H1 (cell line): Measurements from ENCODE around the gene GNG12. TPM values are rescaled to one million over a fixed set of nuclear protein-coding genes. Genes with fewer than 3 reads are reported as not detected.

Experiments
- CTCF ChIA-PET: fragments of 300-600 bp; sonication (Branson Sonifier 250); formaldehyde crosslinking; loops from one replicate; lab custom pipeline; 2021; ENCODE audit not compliant: partially characterized antibody; lab: Charles Lee
- POLR2A ChIA-PET: fragments of 300-600 bp; sonication (Branson Sonifier 250); formaldehyde crosslinking; loops from one replicate; lab custom pipeline; 2021; ENCODE audit warnings: inconsistent platforms; ENCODE audit not compliant: partially characterized antibody; lab: Charles Lee
- DNase-seq, 2 experiments: peaks; one replicate each; pipeline versions ENCODE4 v3.0.0 to v3.0.0-alpha.2; 2010 to 2022; ENCODE audit warnings: low spot score in 2 of 2, low read depth in 1 of 2, mixed read lengths in 1 of 2
- FAIRE-seq: peaks from 2 replicates; lab custom pipeline; 2011; peaks lifted over from hg19 to GRCh38; lab: Jason Lieb, UNC
- H2AFZ ChIP-seq: 2 replicates; pipeline ENCODE4 v1.8.1; 2012; ENCODE audit warnings: low read length, inconsistent platforms
- H2AK5ac ChIP-seq: 2 replicates; pipeline ENCODE4 v1.6.1; 2013; ENCODE audit warnings: low read depth, low read length
- H2BK120ac ChIP-seq: replicated peaks from 2 replicates; pipeline ENCODE3; 2013; ENCODE audit warnings: low read depth, low read length, inconsistent platforms
- H2BK12ac ChIP-seq: 2 replicates; pipeline ENCODE4 v1.6.1; 2013; ENCODE audit warnings: low read depth, low read length
- H2BK15ac ChIP-seq: 2 replicates; pipeline ENCODE4 v1.6.1; 2013; ENCODE audit warnings: low read length
- H2BK20ac ChIP-seq: 2 replicates; pipeline ENCODE4 v1.6.1; 2013; ENCODE audit warnings: low read length
- H2BK5ac ChIP-seq: 2 replicates; pipeline ENCODE4 v1.6.1; 2013; ENCODE audit warnings: low read depth, low read length
- H3K14ac ChIP-seq: 2 replicates; pipeline ENCODE4 v1.6.1; 2013; ENCODE audit warnings: inconsistent platforms; ENCODE audit not compliant: insufficient read length
- H3K18ac ChIP-seq: 2 replicates; pipeline ENCODE4 v1.6.1; 2013; ENCODE audit warnings: low read length; ENCODE audit errors: extremely low read depth
- H3K23ac ChIP-seq: 2 replicates; pipeline ENCODE4 v1.6.1; 2013; ENCODE audit warnings: inconsistent platforms; ENCODE audit not compliant: insufficient read length
- H3K23me2 ChIP-seq: 2 replicates; pipeline ENCODE4 v1.6.1; 2013; ENCODE audit warnings: low read depth, low read length
- H3K27ac ChIP-seq: 2 replicates; pipeline ENCODE4 v1.6.1; 2011; ENCODE audit warnings: low read depth, low read length, inconsistent platforms
- H3K27me3 ChIP-seq, 4 experiments: replicated peaks in 1 of 4; 1 replicate in 1 of 4; 2 replicates in 3 of 4; pipeline versions ENCODE4 v1.6.1 to v1.8.1; 2011 to 2013; ENCODE audit warnings: low read length in 3 of 4, mild to moderate bottlenecking in 3 of 4, inconsistent platforms in 2 of 4, mixed read lengths in 2 of 4, moderate library complexity in 1 of 4; ENCODE audit not compliant: control insufficient read depth in 3 of 4, insufficient read depth in 3 of 4; ENCODE audit errors: extremely low read depth in 1 of 4
- H3K36me3 ChIP-seq, 4 experiments: 2 replicates each; pipeline versions ENCODE4 v1.6.1 to v1.8.1; 2011 to 2013; ENCODE audit warnings: mild to moderate bottlenecking in 4 of 4, low read length in 3 of 4, moderate library complexity in 2 of 4, control low read depth in 1 of 4, inconsistent platforms in 1 of 4; ENCODE audit not compliant: insufficient read depth in 4 of 4, control insufficient read depth in 2 of 4
- H3K4ac ChIP-seq: replicated peaks from 2 replicates; pipeline ENCODE3; 2013; ENCODE audit warnings: low read length, low read depth, mixed read lengths, inconsistent platforms; ENCODE audit not compliant: insufficient read length
- H3K4me1 ChIP-seq, 4 experiments: replicated peaks in 1 of 4; 1 replicate in 1 of 4; 2 replicates in 3 of 4; pipeline versions ENCODE4 v1.6.1 to v1.8.1; 2011 to 2013; ENCODE audit warnings: low read length in 3 of 4, inconsistent platforms in 2 of 4, mixed read lengths in 1 of 4; ENCODE audit not compliant: insufficient read depth in 4 of 4, control insufficient read depth in 3 of 4
- H3K4me2 ChIP-seq, 2 experiments: 2 replicates each; pipeline versions ENCODE4 v1.6.1 to v1.8.1; 2011 to 2013; ENCODE audit warnings: low read depth in 2 of 2, low read length in 2 of 2, control low read depth in 1 of 2, inconsistent platforms in 1 of 2, mild to moderate bottlenecking in 1 of 2; ENCODE audit not compliant: insufficient read depth in 1 of 2
- H3K4me3 ChIP-seq, 4 experiments: fragments of 200-600, 300-600 bp in 1 of 4; sonication (generic), shearing (Covaris generic), sonication (Bioruptor Twin) in 1 of 4; 2 replicates each; pipeline versions ENCODE4 v1.5.1 to v1.8.1; 2011 to 2016; ENCODE audit warnings: low read length in 4 of 4, low read depth in 3 of 4, control low read depth in 2 of 4, inconsistent platforms in 2 of 4, mild to moderate bottlenecking in 2 of 4, mixed read lengths in 1 of 4, moderate library complexity in 1 of 4; ENCODE audit not compliant: insufficient read depth in 2 of 4; ENCODE audit errors: extremely low read depth in 1 of 4
- H3K56ac ChIP-seq: replicated peaks from 2 replicates; pipeline ENCODE3; 2013; ENCODE audit warnings: low read depth, mild to moderate bottlenecking, mixed read lengths, low read length, inconsistent platforms; ENCODE audit not compliant: insufficient read length
- H3K79me1 ChIP-seq: 2 replicates; pipeline ENCODE4 v1.6.1; 2013; ENCODE audit warnings: low read depth, low read length, control low read depth
- H3K79me2 ChIP-seq, 2 experiments: 2 replicates each; pipeline versions ENCODE4 v1.6.1 to v1.8.1; 2012 to 2013; ENCODE audit warnings: low read length in 2 of 2, mild to moderate bottlenecking in 2 of 2, inconsistent platforms in 1 of 2; ENCODE audit not compliant: insufficient read depth in 2 of 2, control insufficient read depth in 1 of 2
- H3K9ac ChIP-seq, 4 experiments: replicated peaks in 1 of 4; 1 replicate in 1 of 4; 2 replicates in 3 of 4; pipeline versions ENCODE4 v1.6.1 to v1.8.1; 2011 to 2013; ENCODE audit warnings: low read depth in 3 of 4, low read length in 3 of 4, control low read depth in 2 of 4, mild to moderate bottlenecking in 2 of 4, moderate library complexity in 2 of 4, inconsistent platforms in 1 of 4; ENCODE audit errors: extremely low read depth in 1 of 4
- H3K9me3 ChIP-seq, 2 experiments: 2 replicates each; pipeline versions ENCODE4 v1.6.1 to v1.8.1; 2012 to 2013; ENCODE audit warnings: mild to moderate bottlenecking in 2 of 2, moderate library complexity in 2 of 2, control low read depth in 1 of 2, inconsistent platforms in 1 of 2, low read depth in 1 of 2, low read length in 1 of 2, mixed read lengths in 1 of 2; ENCODE audit not compliant: insufficient read depth in 2 of 2
- H4K20me1 ChIP-seq, 2 experiments: replicated peaks in 1 of 2; 2 replicates each; pipeline versions ENCODE3 to v1.8.1; 2011 to 2013; ENCODE audit warnings: inconsistent platforms in 2 of 2, low read length in 2 of 2, mild to moderate bottlenecking in 1 of 2; ENCODE audit not compliant: insufficient read depth in 2 of 2, control insufficient read depth in 1 of 2
- H4K5ac ChIP-seq: 2 replicates; pipeline ENCODE4 v1.6.1; 2013; ENCODE audit warnings: low read length, low read depth, mixed read lengths, inconsistent platforms; ENCODE audit not compliant: insufficient read length
- H4K8ac ChIP-seq: 2 replicates; pipeline ENCODE4 v1.8.0; 2013; ENCODE audit warnings: mild to moderate bottlenecking, moderate library complexity, low read length, inconsistent platforms; ENCODE audit not compliant: insufficient read depth; ENCODE audit errors: extremely low read depth
- H4K91ac ChIP-seq: replicated peaks from 2 replicates; pipeline ENCODE3; 2013; ENCODE audit warnings: low read length, mixed read lengths, inconsistent platforms; ENCODE audit not compliant: insufficient read length
- BCL11A ChIP-seq, 2 experiments: IDR thresholded peaks; one replicate each; pipeline ENCODE4 v1.6.1; 2011; ENCODE audit warnings: low read depth in 2 of 2, low read length in 2 of 2, mild to moderate bottlenecking in 2 of 2
- CBX5 ChIP-seq: fragments of 300-800, 300-1000 bp; sonication (generic); IDR thresholded peaks from 2 replicates; pipeline ENCODE4 v1.7.1; 2016; ENCODE audit warnings: antibody characterized with exemption, low read length, low read depth
- CEBPB ChIP-seq: IDR thresholded peaks from 2 replicates; pipeline ENCODE4 v1.6.1; 2012; ENCODE audit warnings: low read depth, low read length
- CTBP2 ChIP-seq: IDR thresholded peaks from 2 replicates; pipeline ENCODE4 v1.7.0; 2011; ENCODE audit warnings: borderline replicate concordance, mild to moderate bottlenecking, moderate library complexity, mixed read lengths, low read length; ENCODE audit not compliant: insufficient read depth, insufficient read length
- EZH2 ChIP-seq: fragments of 200-600 bp; sonication (generic); IDR thresholded peaks from 2 replicates; pipeline ENCODE4 v1.7.1; 2012; ENCODE audit warnings: low read depth, mild to moderate bottlenecking, moderate library complexity, low read length, inconsistent platforms; ENCODE audit not compliant: severe bottlenecking
- HDAC2 ChIP-seq, 2 experiments: fragments of 300-600 bp in 1 of 2; sonication (generic) in 1 of 2; IDR thresholded peaks; 2 replicates each; pipeline ENCODE4 v1.6.1; 2011 to 2012; ENCODE audit warnings: low read depth in 2 of 2, low read length in 2 of 2, mild to moderate bottlenecking in 2 of 2, moderate library complexity in 2 of 2, borderline replicate concordance in 1 of 2, inconsistent platforms in 1 of 2
- JUND ChIP-seq: IDR thresholded peaks from 2 replicates; pipeline ENCODE4 v1.6.1; 2011; ENCODE audit warnings: mild to moderate bottlenecking, improper control_type of control experiment, low read length
- NRF1 ChIP-seq: IDR thresholded peaks from 2 replicates; pipeline ENCODE4 v1.6.1; 2011; ENCODE audit warnings: mild to moderate bottlenecking, low read depth, low read length, improper control_type of control experiment
- SP1 ChIP-seq: IDR thresholded peaks from 2 replicates; pipeline ENCODE4 v1.6.1; 2011; ENCODE audit warnings: low read depth, low read length
- SP2 ChIP-seq: IDR thresholded peaks from 2 replicates; pipeline ENCODE4 v1.6.1; 2012; ENCODE audit warnings: mild to moderate bottlenecking, low read length, inconsistent platforms
- SUZ12 ChIP-seq: fragments of 200-600 bp; sonication (generic); IDR thresholded peaks from 2 replicates; pipeline ENCODE4 v1.6.1; 2012; ENCODE audit warnings: mild to moderate bottlenecking, inconsistent platforms, low read length, moderate library complexity, mixed read lengths
- TEAD4 ChIP-seq: IDR thresholded peaks from 2 replicates; pipeline ENCODE4 v1.6.1; 2012; ENCODE audit warnings: low read depth, low read length, inconsistent platforms, mixed read lengths
- USF2 ChIP-seq: IDR thresholded peaks from 2 replicates; pipeline ENCODE4 v1.6.1; 2011; ENCODE audit warnings: low read length, improper control_type of control experiment
- WGBS, 2 experiments: shearing (Covaris generic) in 1 of 2; methylation state at CpG; one replicate each; pipeline versions ENCODE4 v1.1.6 to v1.1.7; 2013 to 2015; ENCODE audit warnings: low lambda C conversion rate in 2 of 2, mixed read lengths in 2 of 2, inconsistent platforms in 1 of 2, low coverage in 1 of 2, missing lambda C conversion rate in 1 of 2; ENCODE audit not compliant: insufficient replicate concordance in 2 of 2, insufficient coverage in 1 of 2, insufficient read length in 1 of 2; ENCODE audit errors: extremely low coverage in 1 of 2, missing lambda C conversion rate in 1 of 2; 5-methylcytosine and 5-hydroxymethylcytosine counted together
- polyA plus RNA-seq, 7 experiments: library from polyadenylated mRNA; depleted of rRNA in 3 of 7; stranded (reverse) in 5 of 7; unstranded in 2 of 7; fragments of >200 nt in 5 of 7; fragments of 200-250 nt in 2 of 7; gene quantifications; 1 replicate in 5 of 7; 2 replicates in 1 of 7; 4 replicates in 1 of 7; pipeline versions ENCODE4 v1.2.1 to v1.2.3, GENCODE V29; 2011 to 2013; ENCODE audit warnings: missing spikeins in 2 of 7, mixed read lengths in 2 of 7
- total RNA-seq: library from RNA; stranded (reverse); fragmentation: NEBNext Ultra II Directional; extraction: Animal tissue kit (Norgen Biotek cat#: 25700); gene quantifications from 2 replicates; pipeline ENCODE4 v1.2.1, GENCODE V29; 2021

The GNG12 gene
- total and polyA plus RNA-seq, 2 of the 8 experiments (the other 6 are each of a cell fraction or from before 2014, with no cell fraction given) = 11.4 to 35.8 TPM

GRCh38 chr1:67687198-67687545 lies 146.1 kb downstream of the GNG12 start:
- no peak overlapping the region for H2AK5ac ChIP-seq
- POLR2A ChIA-PET = interaction anchor here (0.9 to 4.7 kb wide), 8 partner anchors 8 to 163 kb away, joined by 3 to 34 read pairs (median 8); no protein-coding TSS in a partner anchor
- FAIRE-seq = no peak
- TF ChIP-seq EZH2 = no peak
- TF ChIP-seq HDAC2 (IDR thresholded peaks at IDR 0.05; ENCODE audit: borderline replicate concordance in 1 of 2, low read depth in 2 of 2, low read length in 2 of 2) = no peak
- TF ChIP-seq USF2 = no peak
- TF ChIP-seq NRF1 = no peak
- no peak for TF ChIP-seq CTBP2
- TF ChIP-seq BCL11A (IDR thresholded peaks at IDR 0.05; ENCODE audit: low read depth in 2 of 2, low read length in 2 of 2) = no peak
- TF ChIP-seq TEAD4 = no peak
- no peak for TF ChIP-seq CBX5
- no peak for TF ChIP-seq SUZ12
- no peak for TF ChIP-seq SP2
- no peak for TF ChIP-seq JUND
- no peak for TF ChIP-seq CEBPB
- TF ChIP-seq SP1 = no peak

More at GRCh38 chr1:67687198-67687545, 146.1 kb downstream of the GNG12 start:
- no peak overlapping the region for H2BK20ac ChIP-seq
- H3K36me3 ChIP-seq = peaks cover 0 to 22% (median 6%) of the 10 kb centered on the region in 4 experiments; a peak in 4 of 8 replicates
- H3K4me2 ChIP-seq = peak overlapping the region; percentile 81 to 83; a peak in 3 of 4 replicates
- no peak overlapping the region for H4K5ac ChIP-seq
- H3K4me3 ChIP-seq = peak overlapping the region; percentile 84 to 98 (median 90); a peak in 7 of 8 replicates
- peaks cover 0 to 2% of the 10 kb centered on the region in 2 experiments for H4K20me1 ChIP-seq
- no peak overlapping the region for H2BK15ac ChIP-seq
- peaks cover 6% of the 10 kb centered on the region; the same call in 1 of the 2 replicates for H3K23me2 ChIP-seq
- H2AFZ ChIP-seq = no peak overlapping the region
- no peak overlapping the region for H2BK12ac ChIP-seq
- H4K8ac ChIP-seq = no peak overlapping the region
- peaks cover 0 to 9% (median 5%) of the 10 kb centered on the region in 4 experiments; a peak in 5 of 7 replicates for H3K4me1 ChIP-seq
- WGBS, 2 experiments = 76% methylated on average over 3 of the region's 3 CpGs; no CpG with 5 or more reads in 1 of the 2 experiments
- H3K9ac ChIP-seq = no peak overlapping the region; a peak in 1 of 7 replicates
- H3K4ac ChIP-seq = no peak overlapping the region
- no peak overlapping the region for H3K27ac ChIP-seq
- H2BK5ac ChIP-seq = no peak overlapping the region
- H3K9me3 ChIP-seq = no peaks in the 10 kb centered on the region
- H3K23ac ChIP-seq = no peak overlapping the region
- no peak overlapping the region for H3K56ac ChIP-seq
- H3K18ac ChIP-seq = no peak overlapping the region
- H4K91ac ChIP-seq = no peak overlapping the region
- no peak overlapping the region for H2BK120ac ChIP-seq
- H3K27me3 ChIP-seq = no peaks in the 10 kb centered on the region
- DNase-seq = no peak
- peaks cover 0 to 10% of the 10 kb centered on the region in 2 experiments; a peak in 2 of 4 replicates for H3K79me2 ChIP-seq
- H3K79me1 ChIP-seq = no peaks in the 10 kb centered on the region
- no peak overlapping the region for H3K14ac ChIP-seq
- CTCF ChIA-PET = interaction anchor here (0.6 to 3.5 kb wide), 11 partner anchors 14 to 155 kb away, joined by 3 to 14 read pairs (median 4); no protein-coding TSS in a partner anchor
